H1 (cell line): ENCODE data around the gene ADCK1. TPM values are rescaled to one million over a fixed set of nuclear protein-coding genes. Genes with fewer than 3 reads are reported as not detected.

ENCODE experiments used
- CTCF ChIA-PET: fragments of 300-600 bp; sonication (Branson Sonifier 250); formaldehyde crosslinking; loops from one replicate; lab custom pipeline; 2021; ENCODE audit not compliant: partially characterized antibody; lab: Charles Lee
- POLR2A ChIA-PET: fragments of 300-600 bp; sonication (Branson Sonifier 250); formaldehyde crosslinking; loops from one replicate; lab custom pipeline; 2021; ENCODE audit warnings: inconsistent platforms; ENCODE audit not compliant: partially characterized antibody; lab: Charles Lee
- DNase-seq, 2 experiments: peaks; one replicate each; pipeline versions ENCODE4 v3.0.0 to v3.0.0-alpha.2; 2010 to 2022; ENCODE audit warnings: low spot score in 2 of 2, low read depth in 1 of 2, mixed read lengths in 1 of 2
- FAIRE-seq: peaks from 2 replicates; lab custom pipeline; 2011; peaks lifted over from hg19 to GRCh38; lab: Jason Lieb, UNC
- H2AFZ ChIP-seq: 2 replicates; pipeline ENCODE4 v1.8.1; 2012; ENCODE audit warnings: low read length, inconsistent platforms
- H2AK5ac ChIP-seq: 2 replicates; pipeline ENCODE4 v1.6.1; 2013; ENCODE audit warnings: low read depth, low read length
- H2BK120ac ChIP-seq: replicated peaks from 2 replicates; pipeline ENCODE3; 2013; ENCODE audit warnings: low read depth, low read length, inconsistent platforms
- H2BK12ac ChIP-seq: 2 replicates; pipeline ENCODE4 v1.6.1; 2013; ENCODE audit warnings: low read depth, low read length
- H2BK15ac ChIP-seq: 2 replicates; pipeline ENCODE4 v1.6.1; 2013; ENCODE audit warnings: low read length
- H2BK20ac ChIP-seq: 2 replicates; pipeline ENCODE4 v1.6.1; 2013; ENCODE audit warnings: low read length
- H2BK5ac ChIP-seq: 2 replicates; pipeline ENCODE4 v1.6.1; 2013; ENCODE audit warnings: low read depth, low read length
- H3K14ac ChIP-seq: 2 replicates; pipeline ENCODE4 v1.6.1; 2013; ENCODE audit warnings: inconsistent platforms; ENCODE audit not compliant: insufficient read length
- H3K18ac ChIP-seq: 2 replicates; pipeline ENCODE4 v1.6.1; 2013; ENCODE audit warnings: low read length; ENCODE audit errors: extremely low read depth
- H3K23ac ChIP-seq: 2 replicates; pipeline ENCODE4 v1.6.1; 2013; ENCODE audit warnings: inconsistent platforms; ENCODE audit not compliant: insufficient read length
- H3K23me2 ChIP-seq: 2 replicates; pipeline ENCODE4 v1.6.1; 2013; ENCODE audit warnings: low read depth, low read length
- H3K27ac ChIP-seq: 2 replicates; pipeline ENCODE4 v1.6.1; 2011; ENCODE audit warnings: low read depth, low read length, inconsistent platforms
- H3K27me3 ChIP-seq, 4 experiments: replicated peaks in 1 of 4; 1 replicate in 1 of 4; 2 replicates in 3 of 4; pipeline versions ENCODE4 v1.6.1 to v1.8.1; 2011 to 2013; ENCODE audit warnings: low read length in 3 of 4, mild to moderate bottlenecking in 3 of 4, inconsistent platforms in 2 of 4, mixed read lengths in 2 of 4, moderate library complexity in 1 of 4; ENCODE audit not compliant: control insufficient read depth in 3 of 4, insufficient read depth in 3 of 4; ENCODE audit errors: extremely low read depth in 1 of 4
- H3K36me3 ChIP-seq, 4 experiments: 2 replicates each; pipeline versions ENCODE4 v1.6.1 to v1.8.1; 2011 to 2013; ENCODE audit warnings: mild to moderate bottlenecking in 4 of 4, low read length in 3 of 4, moderate library complexity in 2 of 4, control low read depth in 1 of 4, inconsistent platforms in 1 of 4; ENCODE audit not compliant: insufficient read depth in 4 of 4, control insufficient read depth in 2 of 4
- H3K4ac ChIP-seq: replicated peaks from 2 replicates; pipeline ENCODE3; 2013; ENCODE audit warnings: low read length, low read depth, mixed read lengths, inconsistent platforms; ENCODE audit not compliant: insufficient read length
- H3K4me1 ChIP-seq, 4 experiments: replicated peaks in 1 of 4; 1 replicate in 1 of 4; 2 replicates in 3 of 4; pipeline versions ENCODE4 v1.6.1 to v1.8.1; 2011 to 2013; ENCODE audit warnings: low read length in 3 of 4, inconsistent platforms in 2 of 4, mixed read lengths in 1 of 4; ENCODE audit not compliant: insufficient read depth in 4 of 4, control insufficient read depth in 3 of 4
- H3K4me2 ChIP-seq, 2 experiments: 2 replicates each; pipeline versions ENCODE4 v1.6.1 to v1.8.1; 2011 to 2013; ENCODE audit warnings: low read depth in 2 of 2, low read length in 2 of 2, control low read depth in 1 of 2, inconsistent platforms in 1 of 2, mild to moderate bottlenecking in 1 of 2; ENCODE audit not compliant: insufficient read depth in 1 of 2
- H3K4me3 ChIP-seq, 4 experiments: fragments of 200-600, 300-600 bp in 1 of 4; sonication (generic), shearing (Covaris generic), sonication (Bioruptor Twin) in 1 of 4; 2 replicates each; pipeline versions ENCODE4 v1.5.1 to v1.8.1; 2011 to 2016; ENCODE audit warnings: low read length in 4 of 4, low read depth in 3 of 4, control low read depth in 2 of 4, inconsistent platforms in 2 of 4, mild to moderate bottlenecking in 2 of 4, mixed read lengths in 1 of 4, moderate library complexity in 1 of 4; ENCODE audit not compliant: insufficient read depth in 2 of 4; ENCODE audit errors: extremely low read depth in 1 of 4
- H3K56ac ChIP-seq: replicated peaks from 2 replicates; pipeline ENCODE3; 2013; ENCODE audit warnings: low read depth, mild to moderate bottlenecking, mixed read lengths, low read length, inconsistent platforms; ENCODE audit not compliant: insufficient read length
- H3K79me1 ChIP-seq: 2 replicates; pipeline ENCODE4 v1.6.1; 2013; ENCODE audit warnings: low read depth, low read length, control low read depth
- H3K79me2 ChIP-seq, 2 experiments: 2 replicates each; pipeline versions ENCODE4 v1.6.1 to v1.8.1; 2012 to 2013; ENCODE audit warnings: low read length in 2 of 2, mild to moderate bottlenecking in 2 of 2, inconsistent platforms in 1 of 2; ENCODE audit not compliant: insufficient read depth in 2 of 2, control insufficient read depth in 1 of 2
- H3K9ac ChIP-seq, 4 experiments: replicated peaks in 1 of 4; 1 replicate in 1 of 4; 2 replicates in 3 of 4; pipeline versions ENCODE4 v1.6.1 to v1.8.1; 2011 to 2013; ENCODE audit warnings: low read depth in 3 of 4, low read length in 3 of 4, control low read depth in 2 of 4, mild to moderate bottlenecking in 2 of 4, moderate library complexity in 2 of 4, inconsistent platforms in 1 of 4; ENCODE audit errors: extremely low read depth in 1 of 4
- H3K9me3 ChIP-seq, 2 experiments: 2 replicates each; pipeline versions ENCODE4 v1.6.1 to v1.8.1; 2012 to 2013; ENCODE audit warnings: mild to moderate bottlenecking in 2 of 2, moderate library complexity in 2 of 2, control low read depth in 1 of 2, inconsistent platforms in 1 of 2, low read depth in 1 of 2, low read length in 1 of 2, mixed read lengths in 1 of 2; ENCODE audit not compliant: insufficient read depth in 2 of 2
- H4K20me1 ChIP-seq, 2 experiments: replicated peaks in 1 of 2; 2 replicates each; pipeline versions ENCODE3 to v1.8.1; 2011 to 2013; ENCODE audit warnings: inconsistent platforms in 2 of 2, low read length in 2 of 2, mild to moderate bottlenecking in 1 of 2; ENCODE audit not compliant: insufficient read depth in 2 of 2, control insufficient read depth in 1 of 2
- H4K5ac ChIP-seq: 2 replicates; pipeline ENCODE4 v1.6.1; 2013; ENCODE audit warnings: low read length, low read depth, mixed read lengths, inconsistent platforms; ENCODE audit not compliant: insufficient read length
- H4K8ac ChIP-seq: 2 replicates; pipeline ENCODE4 v1.8.0; 2013; ENCODE audit warnings: mild to moderate bottlenecking, moderate library complexity, low read length, inconsistent platforms; ENCODE audit not compliant: insufficient read depth; ENCODE audit errors: extremely low read depth
- H4K91ac ChIP-seq: replicated peaks from 2 replicates; pipeline ENCODE3; 2013; ENCODE audit warnings: low read length, mixed read lengths, inconsistent platforms; ENCODE audit not compliant: insufficient read length
- CBX5 ChIP-seq: fragments of 300-800, 300-1000 bp; sonication (generic); IDR thresholded peaks from 2 replicates; pipeline ENCODE4 v1.7.1; 2016; ENCODE audit warnings: antibody characterized with exemption, low read length, low read depth
- SIRT6 ChIP-seq: IDR thresholded peaks from one replicate; pipeline ENCODE4 v1.7.1; 2012; ENCODE audit warnings: low read length, inconsistent platforms
- WGBS, 2 experiments: shearing (Covaris generic) in 1 of 2; methylation state at CpG; one replicate each; pipeline versions ENCODE4 v1.1.6 to v1.1.7; 2013 to 2015; ENCODE audit warnings: low lambda C conversion rate in 2 of 2, mixed read lengths in 2 of 2, inconsistent platforms in 1 of 2, low coverage in 1 of 2, missing lambda C conversion rate in 1 of 2; ENCODE audit not compliant: insufficient replicate concordance in 2 of 2, insufficient coverage in 1 of 2, insufficient read length in 1 of 2; ENCODE audit errors: extremely low coverage in 1 of 2, missing lambda C conversion rate in 1 of 2; 5-methylcytosine and 5-hydroxymethylcytosine counted together
- polyA plus RNA-seq, 7 experiments: library from polyadenylated mRNA; depleted of rRNA in 3 of 7; stranded (reverse) in 5 of 7; unstranded in 2 of 7; fragments of >200 nt in 5 of 7; fragments of 200-250 nt in 2 of 7; gene quantifications; 1 replicate in 5 of 7; 2 replicates in 1 of 7; 4 replicates in 1 of 7; pipeline versions ENCODE4 v1.2.1 to v1.2.3, GENCODE V29; 2011 to 2013; ENCODE audit warnings: missing spikeins in 2 of 7, mixed read lengths in 2 of 7
- total RNA-seq: library from RNA; stranded (reverse); fragmentation: NEBNext Ultra II Directional; extraction: Animal tissue kit (Norgen Biotek cat#: 25700); gene quantifications from 2 replicates; pipeline ENCODE4 v1.2.1, GENCODE V29; 2021

The ADCK1 gene
- total and polyA plus RNA-seq, 2 of the 8 experiments (the other 6 are each of a cell fraction or from before 2014, with no cell fraction given): 11.0 to 16.8 TPM

DNA sequence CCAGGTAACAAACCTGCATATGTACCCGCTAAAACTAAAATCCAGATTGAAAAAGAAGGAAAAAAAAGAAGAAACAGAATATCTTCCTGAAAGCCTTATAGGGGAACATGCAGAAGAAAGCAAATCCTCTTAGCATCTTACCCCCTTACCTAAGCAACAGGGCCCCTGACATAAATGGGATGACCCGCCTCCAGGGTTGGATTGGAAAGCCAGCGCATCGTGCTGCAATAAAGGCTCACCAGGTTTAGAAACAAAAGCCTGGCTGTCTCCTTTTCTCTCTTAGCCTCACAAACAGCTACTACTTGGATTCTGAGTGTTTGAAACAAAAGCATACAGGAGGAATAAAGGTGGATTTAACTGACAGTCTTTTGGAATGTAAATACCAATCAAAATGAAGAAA is 13.8 kb upstream of the ADCK1 start:
- Histone ChIP-seq H3K4me3 (no peak overlapping the region), H3K79me2 (no peaks in the 10 kb centered on the region), H2AFZ (0 out of 2 replicates have a peak overlapping the region, but pooled peaks have one; percentile 26), H4K20me1 (no peaks in the 10 kb centered on the region), H2BK15ac (no peak overlapping the region), H3K9me3 (no peaks in the 10 kb centered on the region), H2BK120ac (no peak overlapping the region), H2BK5ac (no peak overlapping the region), H4K5ac (no peak overlapping the region), H3K18ac (no peak overlapping the region), H4K8ac (no peak overlapping the region), H3K36me3 (no peaks in the 10 kb centered on the region), H3K4me2 (0 out of 4 replicates have a peak overlapping the region, but pooled peaks of 1 of the 2 experiments have one; percentile 11), H3K4me1 (peaks cover 0 to 6% (median 1%) of the 10 kb centered on the region in 4 experiments; a peak in 2 of 7 replicates), H3K56ac (no peak overlapping the region), H4K91ac (no peak overlapping the region), H3K9ac (no peak overlapping the region), H3K27ac (no peak overlapping the region), H3K14ac (no peak overlapping the region), H3K23ac (no peak overlapping the region), H3K79me1 (no peaks in the 10 kb centered on the region), H3K27me3 (no peaks in the 10 kb centered on the region), H2AK5ac (no peak overlapping the region), H2BK20ac (no peak overlapping the region), H2BK12ac (no peak overlapping the region), H3K23me2 (no peaks in the 10 kb centered on the region; the same call in 1 of the 2 replicates), H3K4ac (no peak overlapping the region)
- ChIA-PET POLR2A (no interaction called here), CTCF (no interaction called here)
- 43% methylated on average over 4 of the region's 4 CpGs; no CpG with 5 or more reads in 1 of the 2 experiments for WGBS, 2 experiments
- no peak for TF ChIP-seq CBX5
- no peak for TF ChIP-seq SIRT6
- FAIRE-seq (no peak), DNase-seq (no peak)
